Lower lobe of right lung (tissue), 2 donors: ENCODE measurements around the gene ATRNL1. TPM values are rescaled to one million over a fixed set of nuclear protein-coding genes. Genes with fewer than 3 reads are reported as not detected.
"Not testable (repeated sequence)": the region's sequence is repeated elsewhere in the genome, so short reads cannot be mapped to it uniquely, and the experiment has no call there.

Source experiments
- ATAC-seq, 2 donors: fragments of 200-7000 bp; cut with Tn5 transposase; one replicate each; pipeline ENCODE4 v1.9.1; 2020 to 2022; ENCODE audit warnings: mild to moderate bottlenecking in 2 of 2, moderate library complexity in 2 of 2
- DNase-seq: peaks from one replicate; pipeline ENCODE4 v3.0.0-alpha.2; 2020
- H3K27ac ChIP-seq: fragments of 200-600 bp; one replicate; pipeline ENCODE4 v1.8.0; 2022
- H3K27me3 ChIP-seq: fragments of 200-600 bp; one replicate; pipeline ENCODE4 v1.8.0; 2022; ENCODE audit warnings: low read depth
- H3K36me3 ChIP-seq: fragments of 200-600 bp; one replicate; pipeline ENCODE4 v1.8.0; 2022; ENCODE audit warnings: mild to moderate bottlenecking
- H3K4me1 ChIP-seq: fragments of 200-600 bp; one replicate; pipeline ENCODE4 v1.8.0; 2022
- H3K4me3 ChIP-seq: fragments of 200-600 bp; one replicate; pipeline ENCODE4 v1.8.0; 2022; ENCODE audit warnings: mild to moderate bottlenecking
- H3K9me3 ChIP-seq: fragments of 200-600 bp; one replicate; pipeline ENCODE4 v1.8.0; 2022
- CTCF ChIP-seq: fragments of 200-600 bp; IDR thresholded peaks from one replicate; pipeline ENCODE4 v1.8.0; 2022; ENCODE audit warnings: antibody characterized with exemption, mild to moderate bottlenecking
- intact Hi-C: fragments of 100-400 bp; cut with DNase I; formaldehyde crosslinking; loops from one replicate; pipeline ENCODE4 v1.11.0; 2022
- total RNA-seq: library from RNA; stranded (reverse); fragmentation: NEBNext Ultra II Directional; extraction: Animal tissue kit (Norgen Biotek cat#: 25700); gene quantifications from one replicate; pipeline ENCODE4 v1.2.1, GENCODE V29; 2021
- donor health status: DM: no; HTN: yes; CAD: no; lungs with severe emphysema.

ATRNL1 gene
- total RNA-seq, 1 donor from 2014 or later = 0.92 TPM

- no peaks in the 10 kb centered on the region for H3K4me1 ChIP-seq
- H3K27ac ChIP-seq = no peak overlapping the region
- intact Hi-C loops = no loop called here
- ATAC-seq = no peak
- H3K36me3 ChIP-seq = no peaks in the 10 kb centered on the region
- no peak for DNase-seq
- no peak for TF ChIP-seq CTCF
- H3K9me3 ChIP-seq = no peaks in the 10 kb centered on the region
- no peak overlapping the region for H3K4me3 ChIP-seq
- H3K27me3 ChIP-seq = no peaks in the 10 kb centered on the region
These were observed 709.7 kb downstream of the ATRNL1 start for GRCh38 chr10:115802911-115803310.

GRCh38 chr10:115814542-115814941, 721.4 kb downstream of the ATRNL1 start:
- Histone ChIP-seq H3K4me3 (no peak overlapping the region), H3K27me3 (no peaks in the 10 kb centered on the region), H3K27ac (no peak overlapping the region), H3K4me1 (no peaks in the 10 kb centered on the region), H3K36me3 (no peaks in the 10 kb centered on the region), H3K9me3 (peaks cover 7% of the 10 kb centered on the region)
- no peak for TF ChIP-seq CTCF
- ATAC-seq (no peak), DNase-seq (no peak)
- intact Hi-C loops = no loop called here

GRCh38 chr10:115818012-115818411, 724.8 kb downstream of the ATRNL1 start:
- H3K27me3 ChIP-seq = no peaks in the 10 kb centered on the region
- DNase-seq = no peak
- no peak overlapping the region for H3K4me3 ChIP-seq
- intact Hi-C loops = no loop called here
- H3K9me3 ChIP-seq = no peaks in the 10 kb centered on the region
- no peaks in the 10 kb centered on the region for H3K36me3 ChIP-seq
- no peak for TF ChIP-seq CTCF
- H3K27ac ChIP-seq = no peak overlapping the region
- ATAC-seq = no peak
- H3K4me1 ChIP-seq = no peaks in the 10 kb centered on the region

GRCh38 chr10:115826396-115826795, 733.2 kb downstream of the ATRNL1 start:
- no peak for ATAC-seq
- H3K9me3 ChIP-seq = no peaks in the 10 kb centered on the region
- H3K4me1 ChIP-seq = no peaks in the 10 kb centered on the region
- no peak overlapping the region for H3K27ac ChIP-seq
- TF ChIP-seq CTCF = no peak
- no peak for DNase-seq
- no peak overlapping the region for H3K4me3 ChIP-seq
- no peaks in the 10 kb centered on the region for H3K27me3 ChIP-seq
- H3K36me3 ChIP-seq = no peaks in the 10 kb centered on the region
- intact Hi-C loops = no loop called here

GRCh38 chr10:115827231-115828009, 734.3 kb downstream of the ATRNL1 start:
- intact Hi-C loops = no loop called here
- no peak for TF ChIP-seq CTCF
- ATAC-seq = peak; percentile 62 to 67
- H3K27ac ChIP-seq = no peak overlapping the region
- H3K4me3 ChIP-seq = no peak overlapping the region
- H3K36me3 ChIP-seq = no peaks in the 10 kb centered on the region
- no peak for DNase-seq
- H3K27me3 ChIP-seq = no peaks in the 10 kb centered on the region
- H3K4me1 ChIP-seq = no peaks in the 10 kb centered on the region
- no peaks in the 10 kb centered on the region for H3K9me3 ChIP-seq

GRCh38 chr10:115828182-115828581, 735.0 kb downstream of the ATRNL1 start:
- H3K9me3 ChIP-seq, ATAC-seq, H3K27ac ChIP-seq, DNase-seq, intact Hi-C loops, H3K36me3 ChIP-seq, H3K27me3 ChIP-seq, H3K4me3 ChIP-seq, H3K4me1 ChIP-seq: not testable (repeated sequence)
